ENCODE measurements around the gene BEND6. TPM values are rescaled to one million over a fixed set of nuclear protein-coding genes. Genes with fewer than 3 reads are reported as not detected.
A peak's percentile ranks its signal among the peaks of the same experiment; 100 is the strongest.

The BEND6 gene, protein sequence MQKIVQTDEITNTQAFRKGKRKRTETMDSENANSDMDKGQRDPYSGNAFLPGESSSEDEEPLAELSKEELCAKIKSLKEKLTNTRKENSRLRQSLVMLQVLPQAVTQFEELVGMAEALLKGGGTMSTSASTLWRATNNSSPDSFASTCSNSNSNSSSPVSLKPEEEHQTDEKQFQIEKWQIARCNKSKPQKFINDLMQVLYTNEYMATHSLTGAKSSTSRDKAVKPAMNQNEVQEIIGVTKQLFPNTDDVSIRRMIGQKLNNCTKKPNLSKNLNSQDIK
- total RNA-seq = not detected

DNA sequence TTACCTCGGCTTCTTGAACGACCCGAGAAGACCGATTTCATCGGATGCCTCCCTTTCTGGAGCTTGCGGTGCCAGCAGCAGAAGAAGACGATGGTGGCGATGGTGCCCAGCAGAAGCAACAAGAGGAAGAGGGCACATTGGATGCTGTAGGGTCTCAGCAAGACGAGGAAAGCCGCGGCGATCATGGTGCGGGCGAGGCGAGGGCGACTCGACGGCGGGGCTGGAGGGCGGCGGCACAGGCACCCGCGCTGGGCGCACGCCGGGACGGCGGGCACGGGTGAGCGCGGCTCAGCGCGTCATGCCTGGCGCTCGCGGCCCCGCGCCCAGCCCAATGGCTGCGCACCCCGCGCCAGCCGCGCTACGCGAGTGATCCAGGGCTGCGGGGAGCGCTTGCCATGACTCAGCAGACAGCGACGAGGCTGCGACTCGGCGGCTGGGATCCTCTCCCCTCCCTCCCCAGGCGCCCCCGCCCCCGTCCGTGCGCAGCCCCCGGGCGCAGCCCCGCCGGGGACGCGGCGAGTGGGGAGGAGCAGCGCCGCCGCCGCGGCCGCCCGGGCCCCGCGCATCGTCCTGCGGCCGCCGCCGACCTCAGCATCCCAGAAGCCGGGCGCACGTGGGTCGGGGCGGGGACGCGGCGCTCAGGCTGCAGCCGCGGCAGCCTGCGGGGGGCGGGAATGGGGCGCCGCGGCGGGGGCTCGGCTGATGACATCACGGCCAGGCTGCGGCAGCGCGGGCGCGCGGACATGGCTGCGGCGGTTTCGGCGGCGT is at the start of gene BEND6:
Gene BEND6, plus strand, starts transcription at position 705 of the 768 bp plus-strand sequence. CDS start 26,704 bp downstream, outside the sequence.
- H3K36me3 Mint-ChIP-seq = peaks cover 5 to 16% of the 10 kb centered on the region in 2 donors
- peak; percentile 35 to 57 for DNase-seq (ENCODE audit: low spot score in 2 of 2)
- H3K27ac Mint-ChIP-seq = peak within 1 kb of the TSS; percentile 27 to 29
- no peaks in the 10 kb centered on the region for H3K9me3 Mint-ChIP-seq
- ATAC-seq = peak; percentile 73 to 76

DNA sequence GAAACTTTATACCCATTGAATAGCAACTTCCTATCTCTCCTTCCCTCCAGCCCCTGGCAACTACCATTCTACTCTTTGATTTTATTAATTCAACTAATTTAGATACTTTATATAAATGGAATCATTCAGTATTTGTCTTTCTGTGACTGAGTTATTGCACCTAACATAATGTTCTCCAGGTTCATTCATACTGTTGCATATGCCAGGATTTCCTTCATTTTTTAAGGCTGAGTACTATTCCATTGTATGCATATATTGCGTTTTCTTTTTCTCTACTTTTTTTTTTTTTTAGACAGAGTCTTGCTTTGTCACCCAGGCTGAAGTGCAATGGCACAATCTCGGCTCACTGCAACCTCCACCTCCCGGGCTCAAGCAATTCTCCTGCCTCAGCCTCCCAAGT is 49.5 kb upstream of the BEND6 start:
- DNase-seq (ENCODE audit: low spot score in 2 of 2) = no peak
- no peaks in the 10 kb centered on the region for H3K9me3 Mint-ChIP-seq
- H3K27ac Mint-ChIP-seq = no peak overlapping the region
- H3K36me3 Mint-ChIP-seq = no peaks in the 10 kb centered on the region
- no peak for ATAC-seq

DNA sequence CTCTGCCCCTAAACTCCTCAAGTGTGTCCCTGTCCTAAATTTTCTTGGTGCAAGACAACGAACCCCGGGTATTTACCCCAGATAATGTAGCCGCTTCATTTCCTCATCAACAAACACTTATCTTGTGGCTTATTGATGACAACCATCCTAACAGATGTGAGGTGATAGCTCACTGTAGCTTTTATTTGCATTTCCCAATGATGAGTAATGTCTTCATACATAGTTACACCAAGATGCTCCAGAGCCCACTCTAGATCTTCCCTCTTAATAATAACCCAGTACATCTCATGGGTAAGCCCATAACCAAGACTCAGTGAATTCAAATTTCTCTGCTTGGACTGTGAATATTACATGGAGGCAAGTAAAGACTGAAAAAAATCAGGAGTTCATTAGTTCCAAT is 48.2 kb upstream of the BEND6 start:
- DNase-seq (ENCODE audit: low spot score in 2 of 2) (no peak), ATAC-seq (no peak)
- no peaks in the 10 kb centered on the region for H3K36me3 Mint-ChIP-seq
- no peak overlapping the region for H3K27ac Mint-ChIP-seq
- no peaks in the 10 kb centered on the region for H3K9me3 Mint-ChIP-seq

DNA sequence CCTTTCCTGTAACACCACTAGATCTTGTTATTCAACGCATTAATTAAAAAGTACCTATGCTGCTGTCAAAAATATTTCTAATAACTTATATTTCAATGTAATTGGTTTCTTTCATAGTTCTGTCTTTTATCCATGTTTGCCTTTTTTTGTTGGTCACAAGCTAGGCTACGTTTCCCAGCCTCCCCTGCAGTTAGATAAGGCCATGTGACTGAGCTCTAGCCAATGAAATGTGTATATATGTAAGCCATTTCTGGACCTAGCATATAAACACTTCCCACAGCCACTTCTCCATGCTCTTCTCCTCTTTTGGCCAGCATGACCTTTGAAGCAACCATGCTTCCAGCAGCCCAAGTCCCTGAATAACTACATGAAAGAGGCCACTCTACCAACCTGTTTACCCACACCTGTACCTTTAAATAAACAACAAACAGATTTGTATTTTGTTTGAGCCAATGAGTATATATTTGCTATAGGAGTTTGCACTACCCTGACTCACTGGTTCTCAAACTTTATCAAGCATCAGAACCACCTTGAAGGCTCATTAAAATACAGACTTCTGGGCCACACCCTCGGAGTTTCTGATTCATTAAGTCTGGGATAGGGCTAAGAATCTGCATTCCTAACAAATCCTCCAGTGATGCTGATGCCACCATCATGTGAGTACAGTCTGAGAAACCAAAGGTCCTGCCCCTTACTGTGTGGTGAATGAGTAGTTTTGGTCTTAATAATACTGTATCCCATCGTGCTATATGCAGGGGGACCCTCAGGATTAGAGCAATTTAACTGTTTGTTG is 45.6 kb upstream of the BEND6 start:
- no peak for ATAC-seq
- H3K9me3 Mint-ChIP-seq = no peaks in the 10 kb centered on the region
- no peak for DNase-seq (ENCODE audit: low spot score in 2 of 2)
- H3K27ac Mint-ChIP-seq = no peak overlapping the region
- H3K36me3 Mint-ChIP-seq = no peaks in the 10 kb centered on the region

DNA sequence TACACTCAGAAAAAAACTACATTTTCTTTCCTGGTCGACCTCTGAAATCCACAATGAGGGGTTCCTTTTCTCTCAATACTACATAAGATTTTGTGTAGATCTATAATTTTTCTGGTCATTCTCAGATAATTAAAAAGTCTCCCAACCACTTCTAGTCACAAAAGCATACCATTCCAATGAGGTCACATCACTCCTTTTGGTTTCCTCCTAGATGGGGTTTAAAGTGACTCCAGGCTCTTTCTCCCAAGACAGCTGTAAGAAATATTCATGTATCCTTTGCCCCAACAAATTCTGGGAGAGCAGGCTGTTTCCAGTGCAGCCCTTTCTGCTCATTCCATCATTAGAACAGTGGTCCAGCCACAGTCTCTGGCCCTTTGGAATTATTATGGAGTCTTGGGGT is 43.1 kb upstream of the BEND6 start:
- Mint-ChIP-seq H3K36me3 (no peaks in the 10 kb centered on the region), H3K9me3 (no peaks in the 10 kb centered on the region), H3K27ac (no peak overlapping the region)
- DNase-seq (ENCODE audit: low spot score in 2 of 2) = no peak
- ATAC-seq = no peak

DNA sequence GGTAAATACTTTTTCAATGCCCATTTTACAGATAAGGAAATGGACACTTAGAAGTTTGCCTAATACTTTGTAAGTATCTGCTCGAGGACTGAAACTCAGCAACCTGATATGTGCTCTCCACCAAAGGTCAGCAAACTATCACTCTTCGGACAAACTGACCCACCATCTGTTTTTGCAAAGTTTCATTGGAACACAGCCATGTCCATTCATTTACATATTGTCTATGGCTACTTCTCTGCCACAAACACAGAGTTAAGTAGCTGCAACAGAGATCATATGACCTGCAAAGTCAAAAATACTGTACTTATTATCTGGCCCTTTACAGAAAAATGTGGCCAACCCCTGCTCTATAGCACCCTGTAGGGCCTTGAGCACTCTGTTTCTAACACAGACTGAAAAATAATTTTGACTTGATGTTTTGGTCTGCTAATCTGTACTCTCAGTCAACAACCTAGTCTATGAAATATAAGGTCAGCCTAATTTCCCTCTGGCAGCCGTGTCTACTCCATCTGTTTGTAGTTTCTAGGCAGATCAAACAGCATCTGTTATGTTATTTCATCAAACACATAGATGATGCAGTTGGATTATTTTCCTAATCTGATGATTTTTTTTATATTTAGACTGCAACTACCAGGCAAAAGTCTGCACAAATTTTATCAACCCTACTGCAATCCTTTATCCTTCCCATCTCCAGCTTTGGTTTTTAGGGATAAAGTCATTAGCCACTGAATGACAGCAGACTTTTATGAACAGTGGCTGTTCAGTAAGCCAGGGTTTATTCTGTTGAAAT is 41.4 kb upstream of the BEND6 start:
- DNase-seq (ENCODE audit: low spot score in 2 of 2) = no peak
- H3K27ac Mint-ChIP-seq = no peak overlapping the region
- no peaks in the 10 kb centered on the region for H3K9me3 Mint-ChIP-seq
- ATAC-seq = no peak
- H3K36me3 Mint-ChIP-seq = no peaks in the 10 kb centered on the region

DNA sequence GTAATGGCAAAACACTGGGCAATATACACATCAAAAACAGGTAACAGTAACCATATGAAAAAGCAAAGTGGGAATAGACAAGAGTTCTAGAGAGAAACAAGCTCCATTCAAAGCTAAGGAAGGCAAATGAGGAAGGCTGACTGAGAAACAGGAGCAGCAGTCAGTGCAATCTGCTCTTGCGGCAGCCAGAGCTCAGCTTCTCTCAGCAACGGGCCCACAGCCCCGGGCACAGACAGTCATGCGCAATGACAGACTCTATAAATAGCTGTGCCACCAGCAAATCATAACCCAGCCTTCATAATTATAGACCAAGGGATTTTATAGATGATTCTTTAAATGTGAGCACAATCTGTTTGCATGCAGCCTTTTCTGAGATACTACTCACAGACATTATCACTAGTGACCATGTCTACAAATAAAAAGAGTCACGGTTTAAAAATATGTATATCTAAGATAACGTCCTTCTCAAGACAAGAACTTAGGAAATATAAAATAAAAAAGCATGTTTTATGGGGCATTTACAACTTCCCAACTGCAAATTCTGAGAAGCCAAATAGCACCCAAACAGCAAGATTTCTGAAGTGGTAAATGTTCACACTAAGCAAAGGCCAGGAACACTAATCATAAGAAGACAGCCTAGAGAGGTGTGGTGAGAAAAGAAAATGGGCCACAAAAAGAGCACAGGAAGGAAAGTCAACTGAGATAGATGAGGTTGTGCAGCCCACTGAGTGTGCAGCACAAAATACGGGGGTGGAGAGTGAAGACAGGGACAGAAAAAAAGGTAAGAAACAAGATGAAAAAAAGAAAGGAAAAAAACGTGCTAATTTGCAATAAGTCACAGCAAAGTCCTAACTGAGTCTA is 39.9 kb upstream of the BEND6 start:
- ATAC-seq = no peak
- no peak overlapping the region for H3K27ac Mint-ChIP-seq
- H3K36me3 Mint-ChIP-seq = no peaks in the 10 kb centered on the region

DNA sequence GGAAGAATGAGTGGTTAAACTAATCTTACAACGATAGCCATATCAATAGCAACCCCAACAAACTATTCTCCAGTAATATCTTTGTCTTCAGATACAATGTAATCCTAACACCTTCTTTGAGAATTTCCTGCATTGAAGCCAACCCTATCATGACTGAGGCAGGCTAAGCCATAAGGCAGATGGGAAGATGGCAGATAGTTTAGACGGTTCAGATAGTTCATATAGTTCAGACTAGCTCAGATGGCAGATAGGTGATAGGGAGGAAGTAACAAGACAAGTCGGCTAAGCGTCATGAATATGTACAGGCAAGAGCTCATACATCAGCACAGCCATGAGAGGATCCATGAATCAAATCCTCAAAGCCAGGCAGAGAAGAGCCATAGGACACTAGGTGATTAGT is 39.1 kb upstream of the BEND6 start:
- DNase-seq (ENCODE audit: low spot score in 2 of 2) = no peak
- no peaks in the 10 kb centered on the region for H3K36me3 Mint-ChIP-seq
- H3K27ac Mint-ChIP-seq = no peak overlapping the region
- H3K9me3 Mint-ChIP-seq = no peaks in the 10 kb centered on the region
- ATAC-seq = no peak

More for the DNA sequence above, 39.9 kb upstream of the BEND6 start:
- H3K9me3 Mint-ChIP-seq = no peaks in the 10 kb centered on the region
- no peak for DNase-seq (ENCODE audit: low spot score in 2 of 2)

DNA sequence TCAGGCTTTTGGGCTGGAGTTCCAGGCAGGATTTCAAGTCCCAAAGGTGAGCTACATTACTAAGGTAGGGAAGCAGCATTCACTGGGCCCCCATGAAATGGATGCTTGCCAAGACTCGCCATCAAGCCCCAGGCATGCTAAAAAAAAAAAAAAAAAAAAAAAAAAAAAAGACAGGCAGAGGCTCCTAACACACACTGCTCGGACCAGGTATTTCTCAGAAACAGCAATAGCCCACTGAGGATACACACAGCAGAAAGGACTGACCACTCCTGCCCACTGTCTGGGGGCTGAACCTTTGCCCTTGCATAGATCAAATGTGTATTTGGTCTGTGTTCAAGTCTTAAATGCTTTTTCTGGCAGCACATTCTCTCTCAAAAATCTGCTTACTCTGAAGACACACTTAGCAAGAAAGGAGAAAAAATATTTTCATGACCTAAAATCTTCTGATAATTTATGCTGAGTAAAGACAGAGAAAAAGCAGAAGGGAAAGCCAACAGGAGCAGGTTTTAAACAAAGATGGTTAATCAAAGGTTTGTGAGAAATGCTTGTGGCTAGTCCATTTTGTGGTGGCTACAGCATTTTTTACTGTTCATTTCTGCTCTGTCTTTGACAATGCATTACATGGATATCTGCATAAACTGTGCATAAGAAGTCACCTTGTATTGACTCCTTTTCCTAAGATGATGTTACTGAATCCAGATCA is 37.9 kb upstream of the BEND6 start:
- no peaks in the 10 kb centered on the region for H3K36me3 Mint-ChIP-seq
- ATAC-seq (no peak), DNase-seq (ENCODE audit: low spot score in 2 of 2) (no peak)
- H3K27ac Mint-ChIP-seq = no peak overlapping the region
- no peaks in the 10 kb centered on the region for H3K9me3 Mint-ChIP-seq

DNA sequence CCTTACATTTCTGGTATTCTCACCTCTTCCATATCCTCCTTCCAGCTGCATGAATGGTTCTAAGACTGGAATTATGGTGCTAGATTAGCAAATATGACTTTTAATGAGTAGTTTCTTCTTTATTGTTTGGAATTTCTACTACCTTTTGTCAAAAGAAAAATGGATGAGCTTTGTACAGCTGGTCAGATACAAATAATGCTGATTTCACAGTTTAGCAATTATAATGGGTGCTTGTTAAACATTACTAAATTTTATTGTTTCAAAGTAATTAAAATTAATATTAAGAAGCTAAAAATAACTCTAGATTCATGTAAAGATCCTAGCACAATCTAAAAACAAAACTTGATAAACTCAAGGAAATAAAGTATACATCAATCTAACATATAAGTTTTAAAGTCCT is 32.3 kb upstream of the BEND6 start:
- no peak overlapping the region for H3K27ac Mint-ChIP-seq
- ATAC-seq = no peak
- H3K36me3 Mint-ChIP-seq = no peaks in the 10 kb centered on the region
- H3K9me3 Mint-ChIP-seq = no peaks in the 10 kb centered on the region
- no peak for DNase-seq (ENCODE audit: low spot score in 2 of 2)

DNA sequence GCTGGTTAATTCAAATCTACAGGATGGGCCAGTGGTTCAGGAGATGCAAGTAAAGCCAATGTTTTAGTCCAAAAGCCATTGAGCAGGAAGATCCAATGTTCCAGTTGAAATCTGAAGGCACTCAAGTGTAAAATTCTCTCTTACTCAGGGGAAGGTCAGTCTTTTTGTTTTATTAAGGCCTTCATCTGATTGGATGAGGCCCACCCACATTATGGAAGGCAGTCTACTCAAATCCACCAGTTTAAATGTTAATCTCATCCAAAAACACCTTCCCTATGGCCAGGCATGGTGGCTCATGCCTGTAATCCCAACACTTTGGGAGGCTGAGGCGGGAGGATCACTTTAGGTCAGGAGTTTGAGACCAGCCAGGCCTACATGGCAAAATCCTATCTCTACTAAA is 31.3 kb upstream of the BEND6 start:
- no peak overlapping the region for H3K27ac Mint-ChIP-seq
- H3K36me3 Mint-ChIP-seq = no peaks in the 10 kb centered on the region
- no peak for ATAC-seq
- no peak for DNase-seq (ENCODE audit: low spot score in 2 of 2)
- H3K9me3 Mint-ChIP-seq = no peaks in the 10 kb centered on the region

DNA sequence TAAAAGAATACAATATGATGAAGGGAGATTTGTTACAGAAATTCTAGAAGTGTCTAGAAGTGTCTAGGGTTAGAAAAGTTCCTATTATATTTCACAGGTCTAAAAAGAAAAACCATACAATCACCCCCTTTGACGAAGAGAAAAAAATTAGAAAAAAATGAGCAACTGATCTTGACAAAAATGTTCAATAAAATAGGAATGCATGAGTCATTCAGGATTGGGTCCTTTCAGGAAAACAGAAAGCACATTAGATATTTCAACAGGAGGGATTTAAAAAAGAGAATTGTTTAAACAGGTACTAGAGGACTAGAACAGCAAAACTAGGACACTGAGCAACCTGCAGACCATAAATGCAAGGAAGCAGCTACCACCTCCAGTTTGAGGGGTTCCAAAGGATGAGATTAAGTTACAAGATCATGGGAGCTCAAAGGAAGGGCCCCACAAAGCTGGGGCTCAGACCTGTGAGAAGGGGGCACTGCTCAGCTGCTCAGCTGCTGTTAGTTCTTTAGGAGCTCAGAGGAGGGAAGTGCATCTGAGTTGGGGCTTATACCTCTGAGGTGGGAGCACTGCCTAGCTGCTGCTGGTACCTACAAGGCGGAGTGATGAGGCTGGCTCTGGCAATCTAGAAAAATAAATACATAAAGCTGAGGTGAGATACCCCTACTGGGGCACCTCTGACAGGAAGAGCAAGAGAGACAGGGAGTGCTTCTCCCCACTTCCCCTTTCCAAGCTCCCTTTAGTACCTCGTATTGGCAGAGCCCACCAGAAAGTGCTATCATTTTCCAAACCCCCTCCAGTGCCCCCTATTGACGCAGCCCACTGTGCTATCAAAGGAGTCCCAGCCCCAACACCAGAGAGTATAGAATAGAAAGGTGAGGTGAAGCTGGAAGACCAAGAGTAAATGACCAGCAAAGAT is 27.1 kb upstream of the BEND6 start:
- H3K9me3 Mint-ChIP-seq = no peaks in the 10 kb centered on the region
- H3K36me3 Mint-ChIP-seq = no peaks in the 10 kb centered on the region
- no peak for ATAC-seq
- no peak for DNase-seq (ENCODE audit: low spot score in 2 of 2)
- no peak overlapping the region for H3K27ac Mint-ChIP-seq

DNA sequence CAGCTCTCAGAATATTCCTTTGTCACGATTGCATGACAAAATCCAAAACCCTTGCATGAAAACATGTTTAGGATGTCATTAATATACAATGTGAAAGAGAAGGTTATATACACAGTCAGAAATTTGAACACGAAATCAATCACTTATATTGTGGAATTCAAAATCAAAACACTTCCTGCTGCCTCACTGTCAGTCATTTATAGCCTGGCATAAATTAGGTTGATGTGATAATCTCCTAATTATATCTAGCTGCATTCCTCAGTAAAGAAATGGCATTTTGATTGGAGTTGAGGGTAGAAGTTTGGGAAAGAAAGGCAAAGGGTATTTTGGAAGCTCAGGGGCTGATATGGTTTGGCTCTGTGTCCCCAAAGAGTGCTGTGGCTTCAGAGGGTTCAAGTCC is 24.1 kb upstream of the BEND6 start:
- Mint-ChIP-seq H3K36me3 (no peaks in the 10 kb centered on the region), H3K9me3 (no peaks in the 10 kb centered on the region), H3K27ac (no peak overlapping the region)
- ATAC-seq (no peak), DNase-seq (ENCODE audit: low spot score in 2 of 2) (no peak)

DNA sequence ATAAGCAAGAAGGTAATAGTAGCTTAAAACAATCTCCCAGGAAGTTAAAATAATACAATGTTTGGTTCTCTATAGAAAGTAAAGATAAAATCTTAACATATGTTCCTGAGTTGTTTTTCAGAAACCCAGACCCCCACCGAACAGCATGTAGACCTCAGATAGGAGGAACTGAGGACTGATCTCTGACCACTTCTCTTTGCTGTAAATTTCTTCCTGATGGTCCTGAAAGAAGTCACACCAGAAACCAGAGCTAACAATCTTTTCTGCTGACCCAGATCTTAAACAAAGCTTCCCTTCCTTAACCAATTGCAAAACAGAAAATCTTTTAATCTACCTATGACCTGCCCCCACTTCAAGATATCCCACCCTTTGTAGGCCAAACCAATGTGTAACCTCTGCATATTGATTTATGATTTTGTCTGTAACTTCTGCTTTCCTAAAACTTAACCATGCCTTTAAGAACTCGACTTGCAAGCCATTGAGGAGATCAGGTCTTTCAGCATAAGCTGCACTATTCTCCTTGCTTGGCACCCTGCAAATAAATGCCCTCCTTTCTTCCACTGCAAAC is 21.9 kb upstream of the BEND6 start:
- H3K9me3 Mint-ChIP-seq = no peaks in the 10 kb centered on the region
- ATAC-seq = no peak
- no peaks in the 10 kb centered on the region for H3K36me3 Mint-ChIP-seq

More for the DNA sequence above, 21.9 kb upstream of the BEND6 start:
- no peak overlapping the region for H3K27ac Mint-ChIP-seq
- no peak for DNase-seq (ENCODE audit: low spot score in 2 of 2)
